Endothelial cell of umbilical vein (primary cell): ENCODE results near the gene TXNRD1.

Source experiments
- CTCF ChIP-seq, 2 donors: IDR thresholded peaks; 1 replicate in 1 of 2; 2 replicates in 1 of 2; pipeline ENCODE4 v1.5.1; 2011; ENCODE audit warnings: low read length in 2 of 2, mild to moderate bottlenecking in 2 of 2, moderate library complexity in 2 of 2, control low read depth in 1 of 2, inconsistent platforms in 1 of 2, low read depth in 1 of 2; ENCODE audit not compliant: insufficient read depth in 1 of 2; ENCODE audit errors: extremely low read depth in 1 of 2
- POLR2AphosphoS5 ChIP-seq: IDR thresholded peaks from 2 replicates; pipeline ENCODE4 v1.6.1; 2012; ENCODE audit warnings: low read depth, mild to moderate bottlenecking, control low read depth, low read length, moderate library complexity; ENCODE audit not compliant: insufficient read depth

- TF ChIP-seq POLR2AphosphoS5 (no peak), CTCF (IDR thresholded peaks at IDR 0.05; ENCODE audit: extremely low read depth in 1 of 2, insufficient read depth in 1 of 2, low read depth in 1 of 2, low read length in 2 of 2) (no peak)
Observed at GRCh38 chr12:104372721-104373335, 157.2 kb downstream of the TXNRD1 start.
